ENCODE data around the gene OR51D1. TPM values are rescaled to one million over a fixed set of nuclear protein-coding genes. Genes with fewer than 3 reads are reported as not detected.

Gene OR51D1
- total and polyA plus RNA-seq, 9 of the 15 experiments (the other 6 are each of a cell fraction or from before 2014, with no cell fraction given): not detected

DNA sequence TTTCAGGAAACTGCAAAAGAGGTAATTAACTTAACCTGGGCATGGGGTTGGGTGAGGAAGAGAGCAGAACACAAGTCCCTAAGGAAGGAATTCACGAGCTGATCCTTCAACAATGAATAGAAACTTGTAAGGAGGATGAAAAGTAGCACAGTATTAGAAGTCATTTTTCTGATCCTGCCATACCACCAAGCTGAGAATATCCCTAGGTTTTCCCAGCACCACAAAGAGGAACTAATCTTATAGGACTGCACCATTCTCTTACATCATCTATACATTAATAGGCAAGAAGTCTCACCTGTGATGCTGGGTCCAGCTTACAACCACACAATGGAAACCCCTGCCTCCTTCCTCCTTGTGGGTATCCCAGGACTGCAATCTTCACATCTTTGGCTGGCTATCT lies 43.5 kb upstream of the OR51D1 start, which contains the start of gene OR52I1:
Gene OR52I1, plus strand, starts transcription at position 301 of the 400 bp plus-strand sequence. Its CDS starts 0 bp downstream, at position 301.
- Histone ChIP-seq H3K4me1 (replicated peaks in 1 of 2; ENCODE audit: control insufficient read depth in 2 of 2, insufficient read depth in 2 of 2, low read length in 2 of 2) (no peaks in the 10 kb centered on the region), H3K36me3 (ENCODE audit: control insufficient read depth, insufficient read depth, low read length) (no peaks in the 10 kb centered on the region; the same call in 2 of the 3 replicates), H3K9me1 (ENCODE audit: control insufficient read depth, insufficient read depth, low read length) (no peaks in the 10 kb centered on the region), H3K4me3 (no peak within 1 kb of the TSS), H3K9ac (ENCODE audit: insufficient read depth in 1 of 2, low read depth in 2 of 2, low read length in 2 of 2) (no peak within 1 kb of the TSS), H3K27ac (ENCODE audit: extremely low read depth, low read depth, low read length) (no peak within 1 kb of the TSS), H3K4me2 (ENCODE audit: insufficient read depth, low read length) (no peak within 1 kb of the TSS), H3K27me3 (ENCODE audit: control insufficient read depth in 2 of 2, insufficient read depth in 2 of 2, low read length in 2 of 2) (peaks cover 8 to 9% of the 10 kb centered on the region in 2 experiments; a peak in 3 of 5 replicates), H3K9me3 (replicated peaks; ENCODE audit: control insufficient read depth, insufficient read depth, low read depth, low read length) (no peaks in the 10 kb centered on the region), H4K20me1 (replicated peaks; ENCODE audit: control insufficient read depth, insufficient read depth, low read length) (no peaks in the 10 kb centered on the region), H2AFZ (ENCODE audit: low read depth, low read length) (no peak within 1 kb of the TSS), H3K79me2 (ENCODE audit: control insufficient read depth, insufficient read depth, low read length) (no peaks in the 10 kb centered on the region)
- TF ChIP-seq EZH2 (IDR thresholded peaks at IDR 0.05; ENCODE audit: borderline replicate concordance, low read depth, low read length) (no peak), ZNF224 (CRISPR knock-in tag; IDR thresholded peaks at IDR 0.05) (no peak), PRMT5 (CRISPR knock-in tag; IDR thresholded peaks at IDR 0.05) (no peak), SREBF1 (IDR thresholded peaks at IDR 0.05; ENCODE audit: borderline replicate concordance, low read depth, low read length) (no peak), CBX3 (IDR thresholded peaks at IDR 0.05; ENCODE audit: borderline replicate concordance in 1 of 2, low read length in 2 of 2) (no peak)
- TF ChIP-seq, protein P1, sequence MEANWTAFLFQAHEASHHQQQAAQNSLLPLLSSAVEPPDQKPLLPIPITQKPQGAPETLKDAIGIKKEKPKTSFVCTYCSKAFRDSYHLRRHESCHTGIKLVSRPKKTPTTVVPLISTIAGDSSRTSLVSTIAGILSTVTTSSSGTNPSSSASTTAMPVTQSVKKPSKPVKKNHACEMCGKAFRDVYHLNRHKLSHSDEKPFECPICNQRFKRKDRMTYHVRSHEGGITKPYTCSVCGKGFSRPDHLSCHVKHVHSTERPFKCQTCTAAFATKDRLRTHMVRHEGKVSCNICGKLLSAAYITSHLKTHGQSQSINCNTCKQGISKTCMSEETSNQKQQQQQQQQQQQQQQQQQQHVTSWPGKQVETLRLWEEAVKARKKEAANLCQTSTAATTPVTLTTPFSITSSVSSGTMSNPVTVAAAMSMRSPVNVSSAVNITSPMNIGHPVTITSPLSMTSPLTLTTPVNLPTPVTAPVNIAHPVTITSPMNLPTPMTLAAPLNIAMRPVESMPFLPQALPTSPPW (CRISPR knock-in tag; IDR thresholded peaks at IDR 0.05): no peak
- DNase-seq (ENCODE audit: extremely low read depth in 1 of 4, low spot score in 3 of 4) (no peak), FAIRE-seq (no peak), ATAC-seq (no peak)
- WGBS (ENCODE audit: insufficient coverage, low coverage, missing lambda C conversion rate): 0% methylated on average over 1 of the region's 1 CpG
- CTCF ChIA-PET (ENCODE audit: low intra/inter-chr PET ratio): no interaction called here
- in situ Hi-C loops (cut with MboI): no loop called here
- no TSS peak for BruUV-seq (replicated peaks)
- intact Hi-C loops (cut with micrococcal nuclease): no loop called here
- POLR2A ChIA-PET: interaction anchor here (0.9 kb wide), 1 partner anchor 13 kb away, joined by 3 read pairs; no protein-coding TSS in a partner anchor

All from K562 (cell line).